Transverse colon (tissue), 4 donors: ENCODE measurements around the gene EHD2. TPM values are rescaled to one million over a fixed set of nuclear protein-coding genes. Genes with fewer than 3 reads are reported as not detected.

Source experiments
- DNase-seq: peaks from one replicate; pipeline ENCODE4 v3.0.0-alpha.2; 2019
- H3K27ac ChIP-seq, 4 donors: fragments of 200-600 bp; sonication (generic); 2 replicates each; pipeline ENCODE4 v1.5.1; 2016 to 2018; ENCODE audit warnings: inconsistent platforms in 4 of 4
- H3K27me3 ChIP-seq: fragments of 200-600 bp; sonication (generic); 2 replicates; pipeline ENCODE4 v1.5.1; 2017; ENCODE audit warnings: inconsistent platforms
- H3K36me3 ChIP-seq, 4 donors: fragments of 200-600 bp; sonication (generic); 2 replicates each; pipeline ENCODE4 v1.5.1; 2017 to 2019; ENCODE audit warnings: inconsistent platforms in 4 of 4
- H3K4me1 ChIP-seq, 4 donors: fragments of 200-600 bp; sonication (generic); 2 replicates each; pipeline ENCODE4 v1.5.1; 2017 to 2020; ENCODE audit warnings: inconsistent platforms in 4 of 4
- H3K4me3 ChIP-seq, 4 donors: fragments of 200-600 bp; sonication (generic); 1 replicate in 1 of 4; 2 replicates in 3 of 4; pipeline versions ENCODE4 v1.5.1 to v1.6.1; 2017 to 2019; ENCODE audit warnings: inconsistent platforms in 4 of 4
- H3K9me3 ChIP-seq, 2 donors: fragments of 200-600 bp; sonication (generic); 2 replicates each; pipeline ENCODE4 v1.5.1; 2017 to 2019; ENCODE audit warnings: inconsistent platforms in 2 of 2
- EP300 ChIP-seq: sonication (generic); formaldehyde crosslinking; IDR thresholded peaks from one replicate; pipeline ENCODE4 v1.6.1; 2017; ENCODE audit warnings: antibody characterized with exemption, low read depth
- POLR2A ChIP-seq: fragments of 450-650 bp; IDR thresholded peaks from one replicate; pipeline ENCODE4 v1.6.1; 2016; ENCODE audit warnings: antibody characterized with exemption, mild to moderate bottlenecking, moderate library complexity
- POLR2AphosphoS5 ChIP-seq, 3 donors: sonication (generic); formaldehyde crosslinking; IDR thresholded peaks; one replicate each; pipeline ENCODE4 v1.6.1; 2016; ENCODE audit warnings: antibody characterized with exemption in 3 of 3
- WGBS, 2 donors: methylation state at CpG; one replicate each; pipeline ENCODE4 v1.1.5; 2018; ENCODE audit warnings: low coverage in 1 of 2; 5-methylcytosine and 5-hydroxymethylcytosine counted together
- in situ Hi-C, 4 donors: fragments of 200-750 bp; cut with MboI; loops; one replicate each; pipeline versions ENCODE4 v1.15.0 to v1.15.1; 2017; ENCODE audit warnings: low sequenced_read_pairs in 3 of 4, low pct_ligation_motif_present in 1 of 4, low pct_unique_long_range_greater_than_20kb in 1 of 4
- intact Hi-C: fragments of 100-400 bp; cut with DNase I; formaldehyde crosslinking; loops from one replicate; pipeline ENCODE4 v1.15.1; 2023; ENCODE audit warnings: low total_unique reads
- total RNA-seq, 4 donors: library from RNA; depleted of rRNA; stranded (reverse); fragments of >200 nt; gene quantifications; one replicate each; pipeline ENCODE4 v1.1.0, GENCODE V29; 2016
- TF ChIP-seq, protein P1 (sequence below), 5 experiments: fragments of 200-600 bp in 3 of 5; fragments of 450-650 bp in 2 of 5; sonication (generic) in 3 of 5; IDR thresholded peaks; 1 replicate in 2 of 5; 2 replicates in 3 of 5; pipeline ENCODE4 v1.5.1; 2016 to 2017; ENCODE audit warnings: antibody characterized with exemption in 5 of 5, inconsistent platforms in 3 of 5, mild to moderate bottlenecking in 2 of 5, moderate library complexity in 1 of 5

EHD2 gene
- total RNA-seq, 4 donors from 2014 or later: 15.2 to 93.1 (median 25.3) TPM

DNA sequence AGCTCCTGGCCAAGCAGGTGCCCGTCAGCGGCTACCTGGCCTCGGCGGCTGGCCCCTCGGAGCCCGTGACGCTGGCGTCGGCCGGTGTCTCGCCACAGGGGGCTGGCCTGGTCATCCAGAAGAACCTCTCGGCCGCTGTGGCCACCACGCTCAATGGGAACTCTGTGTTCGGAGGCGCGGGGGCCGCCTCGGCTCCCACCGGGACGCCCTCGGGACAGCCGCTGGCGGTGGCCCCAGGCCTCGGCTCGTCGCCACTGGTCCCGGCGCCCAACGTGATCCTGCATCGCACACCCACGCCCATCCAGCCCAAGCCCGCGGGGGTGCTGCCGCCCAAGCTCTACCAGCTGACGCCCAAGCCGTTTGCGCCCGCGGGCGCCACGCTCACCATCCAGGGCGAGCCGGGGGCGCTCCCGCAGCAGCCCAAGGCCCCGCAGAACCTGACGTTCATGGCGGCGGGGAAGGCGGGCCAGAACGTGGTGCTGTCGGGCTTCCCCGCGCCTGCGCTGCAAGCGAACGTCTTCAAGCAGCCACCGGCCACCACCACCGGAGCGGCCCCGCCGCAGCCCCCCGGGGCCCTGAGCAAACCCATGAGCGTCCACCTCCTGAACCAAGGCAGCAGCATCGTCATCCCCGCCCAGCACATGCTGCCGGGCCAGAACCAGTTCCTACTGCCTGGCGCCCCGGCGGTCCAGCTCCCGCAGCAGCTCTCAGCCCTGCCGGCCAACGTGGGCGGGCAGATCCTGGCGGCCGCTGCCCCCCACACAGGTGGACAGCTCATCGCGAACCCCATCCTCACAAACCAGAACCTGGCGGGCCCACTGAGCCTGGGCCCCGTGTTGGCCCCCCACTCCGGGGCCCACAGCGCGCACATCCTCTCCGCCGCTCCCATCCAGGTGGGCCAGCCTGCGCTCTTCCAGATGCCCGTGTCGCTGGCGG lies 33.0 kb upstream of the EHD2 start:
- in situ Hi-C loops (no loop called here), intact Hi-C loops (no loop called here)
- Histone ChIP-seq H3K4me1 (no peaks in the 10 kb centered on the region), H3K27me3 (no peaks in the 10 kb centered on the region), H3K27ac (no peak overlapping the region), H3K36me3 (peaks cover 0 to 17% (median 7%) of the 10 kb centered on the region in 4 donors), H3K9me3 (no peaks in the 10 kb centered on the region), H3K4me3 (no peak overlapping the region)
- no peak for DNase-seq
- TF ChIP-seq, protein P1, sequence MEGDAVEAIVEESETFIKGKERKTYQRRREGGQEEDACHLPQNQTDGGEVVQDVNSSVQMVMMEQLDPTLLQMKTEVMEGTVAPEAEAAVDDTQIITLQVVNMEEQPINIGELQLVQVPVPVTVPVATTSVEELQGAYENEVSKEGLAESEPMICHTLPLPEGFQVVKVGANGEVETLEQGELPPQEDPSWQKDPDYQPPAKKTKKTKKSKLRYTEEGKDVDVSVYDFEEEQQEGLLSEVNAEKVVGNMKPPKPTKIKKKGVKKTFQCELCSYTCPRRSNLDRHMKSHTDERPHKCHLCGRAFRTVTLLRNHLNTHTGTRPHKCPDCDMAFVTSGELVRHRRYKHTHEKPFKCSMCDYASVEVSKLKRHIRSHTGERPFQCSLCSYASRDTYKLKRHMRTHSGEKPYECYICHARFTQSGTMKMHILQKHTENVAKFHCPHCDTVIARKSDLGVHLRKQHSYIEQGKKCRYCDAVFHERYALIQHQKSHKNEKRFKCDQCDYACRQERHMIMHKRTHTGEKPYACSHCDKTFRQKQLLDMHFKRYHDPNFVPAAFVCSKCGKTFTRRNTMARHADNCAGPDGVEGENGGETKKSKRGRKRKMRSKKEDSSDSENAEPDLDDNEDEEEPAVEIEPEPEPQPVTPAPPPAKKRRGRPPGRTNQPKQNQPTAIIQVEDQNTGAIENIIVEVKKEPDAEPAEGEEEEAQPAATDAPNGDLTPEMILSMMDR (IDR thresholded peaks at IDR 0.05): no peak
- TF ChIP-seq POLR2A: no peak
- no peak for TF ChIP-seq EP300
- no peak for TF ChIP-seq POLR2AphosphoS5 (IDR thresholded peaks at IDR 0.05)
- 95% methylated on average over 51 of the region's 90 CpGs; no CpG with 5 or more reads in 1 of the 2 donors for WGBS, 2 donors

DNA sequence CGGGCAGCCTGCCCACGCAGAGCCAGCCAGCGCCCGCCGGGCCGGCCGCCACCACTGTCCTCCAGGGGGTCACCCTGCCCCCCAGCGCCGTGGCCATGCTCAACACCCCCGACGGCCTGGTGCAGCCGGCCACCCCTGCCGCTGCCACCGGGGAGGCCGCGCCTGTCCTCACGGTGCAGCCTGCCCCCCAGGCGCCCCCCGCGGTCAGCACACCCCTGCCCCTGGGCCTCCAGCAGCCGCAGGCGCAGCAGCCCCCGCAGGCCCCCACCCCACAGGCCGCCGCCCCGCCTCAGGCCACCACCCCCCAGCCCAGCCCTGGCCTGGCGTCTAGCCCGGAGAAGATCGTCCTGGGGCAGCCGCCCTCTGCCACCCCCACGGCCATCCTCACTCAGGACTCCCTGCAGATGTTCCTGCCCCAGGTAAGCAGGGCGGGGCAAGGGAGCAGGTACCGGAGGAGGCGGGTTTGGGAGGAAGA lies 32.3 kb upstream of the EHD2 start:
- intact Hi-C loops: no loop called here

DNA sequence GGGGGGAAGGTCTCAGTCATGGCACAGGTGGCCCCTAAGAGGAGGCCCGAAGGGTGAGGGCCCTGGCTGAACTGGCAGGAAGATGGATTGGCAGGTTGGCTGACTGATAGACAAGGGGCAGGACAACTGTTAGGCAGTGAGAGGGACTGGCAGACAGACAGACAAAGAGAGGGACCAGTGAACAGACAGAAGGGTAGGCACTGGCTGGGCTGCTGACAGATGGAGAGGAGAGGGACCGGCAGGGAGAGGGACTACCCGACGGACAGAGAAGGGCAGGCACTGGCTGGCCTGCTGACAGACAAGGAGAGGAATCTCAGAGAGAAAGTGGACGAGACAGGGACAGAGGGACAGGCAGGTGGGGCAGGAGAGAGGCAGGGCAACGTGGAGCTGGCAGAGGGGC lies 31.8 kb upstream of the EHD2 start:
- DNase-seq: no peak
- WGBS, 2 donors: 87 to 89% methylated on average over 4 to 6 of the region's 6 CpGs
- TF ChIP-seq POLR2AphosphoS5 (IDR thresholded peaks at IDR 0.05) (no peak), EP300 (no peak), POLR2A (no peak)
- TF ChIP-seq, protein P1 (IDR thresholded peaks at IDR 0.05): no peak
- no peaks in the 10 kb centered on the region for H3K4me1 ChIP-seq
- H3K4me3 ChIP-seq: no peak overlapping the region
- H3K27ac ChIP-seq: no peak overlapping the region
- in situ Hi-C loops (no loop called here), intact Hi-C loops (no loop called here)
- H3K27me3 ChIP-seq: no peaks in the 10 kb centered on the region
- peaks cover 0 to 17% (median 7%) of the 10 kb centered on the region in 4 donors for H3K36me3 ChIP-seq
- no peaks in the 10 kb centered on the region for H3K9me3 ChIP-seq

More for the DNA sequence above, 32.3 kb upstream of the EHD2 start:
- H3K36me3 ChIP-seq: peaks cover 0 to 17% (median 7%) of the 10 kb centered on the region in 4 donors
- H3K4me3 ChIP-seq: no peak overlapping the region
- no peak overlapping the region for H3K27ac ChIP-seq
- in situ Hi-C loops: no loop called here
- DNase-seq: no peak
- 73 to 89% methylated on average over 2 to 29 of the region's 34 CpGs for WGBS, 2 donors
- no peaks in the 10 kb centered on the region for H3K9me3 ChIP-seq
- TF ChIP-seq, protein P1 (IDR thresholded peaks at IDR 0.05): no peak
- no peak for TF ChIP-seq EP300
- no peak for TF ChIP-seq POLR2AphosphoS5 (IDR thresholded peaks at IDR 0.05)
- no peak for TF ChIP-seq POLR2A
- H3K4me1 ChIP-seq: no peaks in the 10 kb centered on the region
- no peaks in the 10 kb centered on the region for H3K27me3 ChIP-seq

DNA sequence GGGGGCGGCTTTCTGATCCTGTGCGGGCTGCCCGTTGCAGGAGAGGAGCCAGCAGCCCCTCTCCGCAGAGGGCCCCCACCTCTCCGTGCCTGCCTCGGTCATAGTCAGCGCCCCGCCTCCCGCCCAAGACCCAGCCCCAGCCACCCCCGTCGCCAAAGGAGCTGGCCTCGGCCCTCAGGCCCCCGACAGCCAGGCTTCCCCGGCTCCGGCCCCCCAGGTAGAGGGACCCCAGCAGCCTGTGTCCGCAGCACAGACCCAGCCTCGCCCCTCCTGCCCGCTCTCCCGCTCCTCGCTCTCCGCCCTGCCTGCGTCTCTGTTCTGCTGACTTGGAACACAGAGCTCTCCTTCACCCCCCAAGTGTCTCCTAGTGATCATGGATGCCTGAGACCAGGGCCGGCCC lies 31.3 kb upstream of the EHD2 start:
- H3K27ac ChIP-seq: no peak overlapping the region
- H3K9me3 ChIP-seq: no peaks in the 10 kb centered on the region
- peaks cover 0 to 17% (median 7%) of the 10 kb centered on the region in 4 donors for H3K36me3 ChIP-seq
- TF ChIP-seq EP300: no peak
- TF ChIP-seq, protein P1 (IDR thresholded peaks at IDR 0.05): no peak
- no peak for TF ChIP-seq POLR2AphosphoS5 (IDR thresholded peaks at IDR 0.05)
- no peak for TF ChIP-seq POLR2A
- in situ Hi-C loops (no loop called here), intact Hi-C loops (no loop called here)
- WGBS, 2 donors: 99% methylated on average over 12 of the region's 23 CpGs; no CpG with 5 or more reads in 1 of the 2 donors
- H3K27me3 ChIP-seq: no peaks in the 10 kb centered on the region
- no peak for DNase-seq
- H3K4me3 ChIP-seq: no peak overlapping the region
- H3K4me1 ChIP-seq: no peaks in the 10 kb centered on the region
